SIG-M5 (cell line): ENCODE measurements around the gene HM13.
"Not testable (repeated sequence)": the region's sequence is repeated elsewhere in the genome, so short reads cannot be mapped to it uniquely, and the experiment has no call there.

ENCODE experiments used
- DNase-seq: peaks from one replicate; lab custom pipeline; 2025; lab: John Stamatoyannopoulos, UW

HM13 gene

GRCh38 chr20:31502884-31503673 is 11.2 kb upstream of the HM13 start:
- DNase-seq, result not testable (repeated sequence)

DNA sequence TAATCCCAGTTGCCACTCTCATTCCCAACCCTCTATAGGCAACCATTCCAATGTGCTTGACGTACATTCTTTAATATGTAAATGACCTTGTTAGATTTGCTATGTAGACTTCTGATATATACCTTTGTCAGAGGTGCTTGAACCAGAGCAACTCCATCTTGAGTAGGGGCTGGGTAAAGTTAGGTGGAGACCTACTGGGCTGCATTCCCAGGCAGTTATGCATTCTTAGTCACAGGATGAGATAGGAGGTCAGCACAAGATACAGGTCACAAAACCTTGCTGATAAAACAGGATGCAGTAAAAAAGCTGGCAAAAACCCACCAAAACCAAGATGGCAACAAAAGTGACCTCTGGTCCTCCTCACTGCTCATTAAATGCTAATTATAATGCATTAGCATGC is 8.3 kb upstream of the HM13 start:
- no peak for DNase-seq

DNA sequence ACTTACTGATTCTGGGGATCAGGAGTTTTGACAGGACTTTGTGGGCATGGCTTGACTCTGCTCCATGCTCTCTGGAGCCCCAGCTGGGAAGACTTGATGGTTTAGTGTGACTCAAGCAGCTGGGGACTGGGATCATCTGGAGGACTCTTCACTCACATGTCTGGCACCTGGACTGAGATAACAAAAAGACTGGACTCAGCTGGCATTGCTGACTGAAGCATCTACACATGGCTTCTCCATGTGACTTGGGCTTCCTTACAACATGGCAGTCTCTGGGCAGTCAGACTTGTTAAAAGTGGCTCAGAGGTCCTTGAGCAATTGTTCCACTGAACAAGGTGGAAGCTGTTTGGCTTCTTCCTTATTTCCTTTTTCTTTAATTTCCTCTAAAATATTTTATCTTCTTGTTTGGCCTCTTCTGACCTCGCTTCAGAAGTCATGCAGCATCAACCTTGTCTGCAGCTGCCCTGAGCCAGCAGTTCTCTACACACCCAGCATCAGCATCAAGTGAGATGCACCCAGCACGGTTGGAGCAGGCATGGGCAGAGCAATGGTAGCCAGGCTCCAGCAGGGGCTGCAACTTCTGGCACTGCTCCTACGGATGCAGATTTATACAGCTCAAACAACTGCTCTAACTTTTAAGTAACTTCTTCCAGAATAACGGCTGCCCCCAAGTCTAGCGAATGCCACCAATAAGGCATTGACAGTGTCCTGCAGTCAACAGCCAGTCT is 5.6 kb upstream of the HM13 start:
- DNase-seq, result no peak

- DNase-seq, result no peak
Observed at GRCh38 chr20:31515072-31515774, 981 bp downstream of the HM13 start.

- DNase-seq, result no peak
Observed at GRCh38 chr20:31515775-31516107, 1.5 kb downstream of the HM13 start.

DNA sequence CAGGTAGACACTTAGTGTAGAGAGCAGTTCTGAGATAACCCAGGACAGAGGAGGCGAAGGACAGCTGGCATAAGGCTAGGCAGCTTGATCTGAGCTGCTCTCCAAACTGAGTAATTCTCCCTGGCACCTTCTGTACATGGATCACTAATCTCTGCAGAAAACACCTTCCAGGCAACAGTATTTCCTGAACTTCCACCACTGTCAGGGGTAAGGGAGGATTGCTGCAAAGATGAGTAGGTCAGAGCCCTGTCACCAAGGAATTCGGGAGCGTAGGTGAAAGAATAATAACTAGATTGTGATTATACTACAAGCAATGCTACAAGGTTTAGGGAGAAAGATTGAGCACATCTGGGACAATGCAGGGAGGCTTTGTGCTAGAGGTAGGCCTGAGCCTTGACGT is 1.9 kb downstream of the HM13 start:
- no peak for DNase-seq

DNA sequence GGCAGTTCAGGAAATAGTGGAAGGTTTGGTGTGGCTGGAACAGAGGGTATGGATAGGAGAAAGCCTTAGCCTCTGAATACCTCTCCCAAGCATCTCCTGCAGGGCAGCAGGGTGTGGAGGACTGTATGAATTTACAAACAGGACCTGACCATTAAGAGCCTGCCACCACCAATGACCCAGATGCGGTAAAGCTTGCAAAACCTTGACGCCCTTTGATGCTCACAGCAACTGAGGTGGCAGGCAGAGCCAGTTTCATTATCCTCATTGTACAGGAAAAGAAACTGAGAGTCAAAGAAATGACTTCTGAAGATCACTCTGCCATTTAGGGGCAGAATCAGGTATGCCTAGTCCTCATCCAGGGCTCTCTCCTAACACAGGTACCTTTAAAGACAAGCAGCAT is 2.4 kb downstream of the HM13 start:
- DNase-seq, result no peak

DNA sequence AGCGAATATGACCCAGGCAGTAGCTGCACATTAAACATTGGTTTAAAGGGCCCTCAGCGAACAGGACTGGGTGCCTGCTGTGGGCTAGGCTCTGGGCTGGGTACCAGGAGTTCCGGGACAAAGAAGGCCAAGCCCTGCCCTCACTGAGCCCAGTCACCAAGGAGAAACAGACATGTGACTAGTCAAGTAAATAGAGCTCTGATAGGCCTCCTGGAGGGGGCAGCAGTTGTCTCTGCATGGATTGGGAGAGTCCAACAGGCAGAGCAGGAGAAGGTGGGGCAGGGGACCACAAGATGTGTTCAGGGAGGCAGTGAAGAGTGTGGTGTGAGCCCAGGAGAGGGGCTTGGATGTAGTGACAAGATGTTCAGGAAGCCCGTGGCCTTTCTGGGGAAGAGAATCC is 3.1 kb downstream of the HM13 start:
- no peak for DNase-seq

DNA sequence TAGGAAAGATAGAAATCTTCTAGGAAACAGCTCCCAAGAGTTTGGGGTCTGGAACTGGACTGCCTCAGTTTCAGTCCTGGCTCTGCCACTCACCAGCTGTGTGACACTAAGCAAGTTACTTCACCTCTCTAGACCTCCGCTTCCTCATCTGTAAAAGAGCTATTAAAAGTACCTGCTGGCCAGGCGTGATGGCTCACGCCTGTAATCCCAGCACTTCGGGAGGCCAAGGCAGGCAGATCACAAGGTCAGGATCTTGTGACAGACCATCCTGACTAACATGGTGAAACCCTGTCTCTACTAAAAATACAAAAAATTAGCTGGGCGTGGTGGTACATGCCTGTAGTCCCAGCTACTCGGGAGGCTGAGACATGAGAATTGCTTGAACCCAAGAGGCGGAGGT is 7.0 kb downstream of the HM13 start:
- peak; percentile 22 for DNase-seq

DNA sequence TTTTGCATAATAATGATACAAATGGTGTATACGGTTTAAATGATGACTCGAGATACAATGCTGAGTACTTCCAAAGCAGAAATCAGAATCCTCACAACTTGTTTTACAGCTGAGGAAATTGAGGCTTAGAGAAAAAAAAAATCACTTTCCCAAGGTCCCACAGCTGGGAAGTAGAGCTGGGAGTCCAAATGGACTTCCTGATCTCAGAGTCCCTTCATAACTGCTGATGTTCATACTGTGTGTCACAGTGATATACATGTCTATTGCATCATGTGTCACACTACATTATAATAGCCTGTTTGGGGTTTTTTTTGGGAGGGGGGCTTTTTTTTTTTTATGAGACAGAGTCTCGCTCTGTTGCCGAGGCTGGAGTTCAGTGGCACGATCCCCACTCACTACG is 8.5 kb downstream of the HM13 start:
- DNase-seq, result no peak

DNA sequence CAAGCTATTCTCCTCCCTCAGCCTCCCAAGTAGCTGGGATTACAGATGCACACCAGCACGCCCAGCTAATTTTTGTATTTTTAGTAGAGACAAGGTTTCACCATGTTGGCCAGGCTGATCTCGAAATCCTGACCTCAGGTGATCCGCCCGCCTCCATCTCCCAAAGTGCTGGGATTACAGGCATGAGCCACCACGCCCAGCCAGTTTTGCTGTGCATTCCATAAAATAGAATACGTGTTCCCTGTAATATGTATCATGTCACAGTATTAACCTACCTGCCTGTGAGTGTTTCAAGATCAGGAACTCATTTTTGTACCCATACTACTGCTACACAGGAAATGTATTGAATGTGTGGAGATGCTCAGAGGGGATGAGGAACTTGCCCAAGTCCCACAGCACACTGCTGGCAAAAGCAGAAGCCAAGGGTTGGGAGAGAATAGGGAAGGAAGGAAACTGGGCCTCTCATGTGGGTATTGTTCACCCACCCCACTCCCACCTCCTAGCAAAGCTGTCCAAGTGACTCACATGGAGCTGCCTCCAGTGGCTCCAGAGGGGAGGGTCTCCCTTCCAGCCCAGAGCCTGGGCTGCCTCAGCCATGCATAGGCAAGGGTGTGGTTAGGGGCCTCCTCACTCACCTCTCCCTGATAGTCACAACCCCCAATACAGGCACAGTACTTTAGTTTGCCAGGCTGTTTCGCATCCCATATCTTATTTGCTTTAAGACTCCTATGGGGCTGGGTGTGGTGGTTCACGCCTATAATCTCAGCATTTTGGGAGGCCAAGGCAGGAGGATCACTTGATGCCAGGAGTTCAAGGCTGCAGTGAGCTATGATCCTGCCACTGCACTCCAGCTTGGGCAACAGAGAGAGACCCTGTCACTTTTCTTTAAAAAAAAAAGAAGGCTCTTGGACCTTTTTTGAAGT is 9.4 kb downstream of the HM13 start:
- DNase-seq, result peak; percentile 76

DNA sequence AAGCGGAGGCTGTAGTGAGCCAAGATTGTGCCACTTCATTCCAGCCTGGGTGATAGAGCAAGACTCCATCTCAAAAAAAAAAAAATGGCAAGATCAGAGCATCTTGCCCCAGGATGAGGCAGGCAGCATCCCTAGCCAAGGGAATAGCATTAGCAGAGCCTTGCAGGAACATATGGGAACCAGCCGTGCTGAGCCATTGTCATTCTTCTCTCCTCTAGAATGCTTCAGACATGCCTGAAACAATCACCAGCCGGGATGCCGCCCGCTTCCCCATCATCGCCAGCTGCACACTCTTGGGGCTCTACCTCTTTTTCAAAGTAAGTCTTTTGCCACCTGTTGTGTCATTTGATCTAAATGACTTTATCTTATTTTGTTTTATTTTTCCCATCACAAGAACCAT is 13.0 kb downstream of the HM13 start:
- no peak for DNase-seq

GRCh38 chr20:31535298-31535697 is 21.1 kb downstream of the HM13 start:
- no peak for DNase-seq

DNA sequence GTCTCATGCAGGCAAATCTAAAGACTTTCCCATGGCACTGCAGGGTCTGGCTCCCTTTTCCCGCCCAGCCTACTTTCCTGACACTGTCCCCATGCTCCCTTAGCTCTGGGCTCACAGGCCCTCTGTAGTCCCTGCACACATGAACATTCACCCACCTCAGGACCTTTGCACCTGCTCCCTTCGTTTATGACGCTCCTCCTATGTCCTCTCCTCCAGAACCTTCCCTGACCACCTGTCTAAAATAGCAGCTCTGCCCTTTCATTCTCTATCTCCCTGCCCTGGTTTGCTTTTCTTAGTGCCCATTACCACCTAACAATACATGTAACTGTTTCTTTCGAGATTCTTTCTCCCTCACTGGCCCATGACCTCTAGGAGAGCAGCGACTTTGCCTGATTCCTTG is 22.3 kb downstream of the HM13 start:
- DNase-seq, result no peak

DNA sequence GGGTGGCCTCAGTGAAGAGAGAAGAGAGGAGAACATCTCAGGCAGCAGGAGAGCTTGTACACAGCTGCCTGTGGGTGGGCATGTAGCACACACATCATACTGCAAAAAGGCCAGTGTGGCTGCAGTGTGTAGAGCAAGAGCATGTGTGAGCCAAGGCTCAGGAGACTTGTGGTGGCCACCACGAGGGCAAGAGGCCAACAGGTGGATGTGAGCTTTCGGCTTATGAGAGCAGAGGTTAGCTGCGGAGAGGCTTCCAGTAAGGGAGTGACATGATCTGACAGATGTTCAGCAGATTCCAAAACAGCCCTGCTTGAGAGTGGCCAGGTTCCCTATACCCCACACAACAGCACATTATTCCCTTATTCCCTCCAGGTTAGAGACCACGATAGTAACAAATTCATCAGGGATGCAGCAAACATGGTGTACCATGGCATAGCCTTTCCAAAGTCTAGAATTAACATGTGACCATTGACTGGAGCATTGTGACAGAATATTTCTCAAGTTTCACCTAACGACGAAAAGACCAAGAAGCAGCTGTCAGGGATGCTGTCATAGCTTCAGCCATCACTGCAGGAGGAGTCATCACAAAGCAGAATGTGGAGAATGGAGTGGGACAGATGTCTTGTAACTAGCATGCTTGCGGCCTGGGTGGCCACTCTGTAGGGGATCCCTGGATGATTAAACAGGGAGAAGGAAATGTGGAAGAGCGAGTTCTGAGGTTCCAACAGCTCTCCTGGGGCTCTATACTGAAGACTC is 23.1 kb downstream of the HM13 start:
- DNase-seq, result no peak

DNA sequence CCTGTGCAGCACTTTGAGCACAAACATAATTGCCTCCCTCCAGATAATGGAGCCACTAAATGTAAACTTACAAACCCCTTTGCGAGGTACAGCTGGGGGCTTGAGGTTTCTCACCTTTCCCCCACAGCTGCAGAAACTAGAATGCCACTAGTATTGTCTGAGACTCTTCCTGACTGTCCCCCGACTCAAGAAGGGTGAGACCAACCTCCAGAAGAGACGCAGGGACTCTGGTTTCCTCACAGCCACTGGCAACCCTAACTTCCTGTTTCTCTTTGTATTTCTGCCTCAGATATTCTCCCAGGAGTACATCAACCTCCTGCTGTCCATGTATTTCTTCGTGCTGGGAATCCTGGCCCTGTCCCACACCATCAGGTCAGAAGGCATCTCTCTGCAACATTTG is 23.6 kb downstream of the HM13 start:
- no peak for DNase-seq

- no peak for DNase-seq
Observed at GRCh38 chr20:31538326-31538725, 24.1 kb downstream of the HM13 start.

DNA sequence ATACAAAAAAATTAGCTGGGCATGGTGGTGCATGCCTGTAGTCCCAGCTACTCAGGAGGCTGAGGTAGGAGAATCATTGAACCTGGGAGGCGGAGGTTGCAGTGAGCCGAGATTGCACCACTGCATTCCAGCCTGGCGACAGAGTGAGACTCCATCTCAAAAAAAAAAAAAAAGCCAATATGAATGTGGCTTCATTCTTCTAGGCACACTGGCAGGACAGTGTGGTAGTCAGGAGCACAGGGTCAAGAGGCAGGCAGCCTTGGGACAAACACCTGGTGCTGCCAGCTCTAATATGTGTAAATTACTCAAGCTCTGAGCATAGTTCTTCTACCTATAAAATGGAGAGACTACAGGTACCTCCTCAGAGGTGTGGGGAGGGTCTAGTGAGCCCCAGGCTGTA is 25.4 kb downstream of the HM13 start:
- not testable (repeated sequence) for DNase-seq

DNA sequence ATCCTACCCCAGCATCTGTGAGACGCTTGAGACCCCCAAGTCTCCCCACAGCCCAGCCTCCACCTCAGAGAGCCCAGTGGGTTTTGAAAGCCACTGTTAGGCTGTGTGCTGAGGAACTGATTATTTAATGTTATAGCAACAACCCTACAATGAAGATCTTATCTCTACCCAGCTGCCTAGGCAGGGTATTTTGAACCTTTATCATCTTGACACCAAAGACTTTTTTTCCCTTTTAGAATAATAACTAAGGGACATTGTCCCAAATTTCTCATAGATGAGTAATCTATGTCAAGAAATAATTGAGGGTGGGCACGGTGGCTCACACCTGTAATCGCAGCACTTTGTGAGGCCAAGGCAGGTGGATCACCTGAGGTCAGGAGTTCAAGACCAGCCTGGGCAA is 26.2 kb downstream of the HM13 start:
- DNase-seq, result no peak

- DNase-seq, result no peak
Observed at GRCh38 chr20:31542201-31542842, 28.1 kb downstream of the HM13 start.

GRCh38 chr20:31542963-31543362 is 28.7 kb downstream of the HM13 start:
- no peak for DNase-seq
